ENCODE data around the gene NOTCH3.
A peak's percentile ranks its signal among the peaks of the same experiment; 100 is the strongest.

NOTCH3 gene

DNA sequence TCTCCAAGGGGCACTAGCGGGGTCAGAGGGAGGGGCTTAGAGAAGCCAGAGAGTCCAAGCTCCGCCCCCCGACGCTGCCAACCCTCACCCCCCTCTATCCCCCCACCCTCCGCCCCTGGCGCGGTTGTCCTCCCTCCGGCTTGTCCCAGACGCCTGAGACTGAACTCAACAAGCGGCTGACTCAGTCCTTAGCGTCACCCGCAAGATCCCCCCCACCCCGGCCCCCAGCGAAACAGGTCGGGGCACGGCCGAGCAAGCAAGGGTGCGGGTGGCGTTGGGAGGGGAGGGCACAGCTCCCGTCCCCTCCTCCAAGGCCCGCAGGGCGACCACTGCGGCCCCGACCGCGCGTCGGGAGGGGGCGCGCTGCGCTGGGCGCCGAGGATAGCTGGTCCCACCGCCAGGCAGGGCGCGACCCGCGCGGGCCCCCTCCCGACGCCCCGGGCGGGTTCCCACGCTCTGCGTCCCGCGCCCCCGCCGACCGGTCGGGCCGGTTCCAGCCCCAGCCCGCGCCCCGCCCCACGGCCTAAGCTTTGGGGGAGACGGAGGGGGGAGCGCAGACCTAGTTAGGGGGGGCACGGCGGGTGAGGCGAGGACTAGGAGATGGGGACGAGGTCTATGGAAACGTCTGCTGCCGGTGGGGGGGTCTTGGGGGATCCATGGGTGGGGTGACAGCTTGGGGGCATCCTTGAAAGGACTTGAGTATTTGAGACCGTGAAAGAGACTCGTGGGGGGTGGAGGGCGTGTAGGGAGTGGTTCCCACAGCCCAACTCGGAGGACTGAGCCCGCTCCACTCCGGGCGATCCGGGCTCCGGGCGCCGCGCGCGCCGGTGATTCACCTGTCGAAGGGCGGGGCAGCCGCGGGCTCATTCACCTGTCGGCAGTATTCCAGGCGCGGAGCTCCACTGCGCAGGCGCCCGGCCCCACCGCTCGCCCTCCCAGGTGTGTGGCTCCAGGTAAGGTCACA, 5.1 kb downstream of the NOTCH3 start:
- no peak for DNase-seq

- no peak for DNase-seq
These were observed 5.9 kb downstream of the NOTCH3 start for GRCh38 chr19:15194938-15195337.

DNA sequence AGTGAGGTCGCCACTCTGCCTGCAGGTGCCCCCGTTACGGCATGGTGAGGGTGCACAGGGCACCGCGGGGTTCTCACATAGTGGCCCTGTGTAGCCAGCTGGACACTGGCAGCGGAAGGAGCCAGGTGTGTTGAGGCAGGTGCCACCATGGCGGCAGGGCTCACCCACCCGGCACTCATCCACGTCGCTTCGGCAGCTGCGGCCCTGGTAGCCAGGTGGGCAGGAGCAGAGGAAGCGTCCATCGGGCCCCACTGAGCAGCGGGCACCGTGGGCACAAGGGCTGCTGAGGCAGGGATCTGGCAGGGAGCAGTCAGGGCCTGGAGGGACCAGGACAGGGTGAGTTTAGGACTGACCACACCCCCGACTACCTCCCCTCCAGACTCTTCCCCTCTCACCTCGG, 8.8 kb downstream of the NOTCH3 start:
- DNase-seq = no peak

DNA sequence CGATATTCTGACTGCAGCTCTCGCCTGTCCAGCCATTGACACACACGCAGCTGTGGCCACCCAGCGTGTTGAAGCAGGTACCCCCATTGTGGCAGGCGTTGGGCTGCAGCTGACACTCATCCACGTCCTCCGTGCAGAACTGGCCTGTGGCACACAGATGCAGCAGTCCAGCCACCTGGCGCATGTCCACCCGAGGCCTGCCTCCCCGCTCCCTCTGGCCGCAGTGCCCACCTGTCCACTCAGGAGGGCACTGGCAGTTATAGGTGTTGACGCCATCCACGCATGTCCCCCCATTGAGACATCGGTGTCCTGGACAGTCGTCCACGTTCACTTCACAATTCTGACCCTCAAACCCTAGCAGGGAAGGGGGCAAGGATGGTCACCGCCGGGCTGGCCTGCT, 9.3 kb downstream of the NOTCH3 start:
- DNase-seq = no peak

- no peak for DNase-seq
These were observed 11.9 kb downstream of the NOTCH3 start for GRCh38 chr19:15188851-15189250.

DNA sequence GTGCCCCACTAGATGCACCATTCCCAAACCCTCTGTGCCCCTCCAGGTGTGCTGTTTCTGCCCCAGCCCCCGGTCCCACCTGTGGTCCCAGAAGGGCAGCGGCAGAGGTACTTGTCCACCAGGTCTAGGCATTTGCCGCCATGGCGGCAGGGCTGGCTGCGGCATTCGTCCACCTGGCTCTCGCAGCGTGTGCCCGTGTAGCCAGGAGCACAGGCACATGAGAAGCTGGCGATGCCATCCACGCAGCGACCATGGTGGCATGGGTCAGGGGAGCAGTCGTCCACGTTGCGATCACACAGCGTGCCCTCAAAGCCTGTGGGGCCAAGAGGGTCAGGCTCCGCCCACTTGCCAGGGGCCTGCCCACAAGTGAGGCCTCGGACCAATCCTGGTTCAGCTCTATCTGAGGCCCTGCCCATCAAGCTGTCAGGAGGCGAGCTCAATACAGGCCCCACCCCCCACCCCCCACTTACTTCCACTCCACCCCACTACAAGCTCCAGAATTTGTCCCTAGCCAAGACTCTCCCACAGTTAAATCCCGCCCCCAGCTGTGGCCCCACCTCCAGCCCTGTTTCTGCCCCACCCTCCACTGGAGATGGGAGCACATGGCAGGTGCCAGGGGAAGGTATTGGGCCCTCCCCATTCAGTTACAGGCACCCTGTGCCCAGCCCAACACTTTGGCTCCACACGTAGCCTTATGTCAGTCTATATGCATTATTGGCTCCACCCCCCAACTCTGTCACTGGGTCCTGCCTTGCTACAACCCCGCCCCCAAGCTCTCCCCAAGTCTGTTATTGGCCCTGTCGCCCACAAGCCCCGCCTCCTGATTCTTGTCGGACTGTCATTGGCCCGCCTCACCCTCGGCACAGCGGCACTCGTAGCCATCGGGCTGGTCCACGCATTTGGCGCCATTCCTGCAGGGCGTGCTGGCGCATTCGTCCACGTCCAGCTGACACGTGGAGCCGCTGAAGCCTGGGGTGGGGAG, 13.5 kb downstream of the NOTCH3 start:
- DNase-seq = no peak

GRCh38 chr19:15185188-15185587, 15.6 kb downstream of the NOTCH3 start:
- DNase-seq = no peak

GRCh38 chr19:15184776-15185175, 16.0 kb downstream of the NOTCH3 start:
- DNase-seq = no peak

DNA sequence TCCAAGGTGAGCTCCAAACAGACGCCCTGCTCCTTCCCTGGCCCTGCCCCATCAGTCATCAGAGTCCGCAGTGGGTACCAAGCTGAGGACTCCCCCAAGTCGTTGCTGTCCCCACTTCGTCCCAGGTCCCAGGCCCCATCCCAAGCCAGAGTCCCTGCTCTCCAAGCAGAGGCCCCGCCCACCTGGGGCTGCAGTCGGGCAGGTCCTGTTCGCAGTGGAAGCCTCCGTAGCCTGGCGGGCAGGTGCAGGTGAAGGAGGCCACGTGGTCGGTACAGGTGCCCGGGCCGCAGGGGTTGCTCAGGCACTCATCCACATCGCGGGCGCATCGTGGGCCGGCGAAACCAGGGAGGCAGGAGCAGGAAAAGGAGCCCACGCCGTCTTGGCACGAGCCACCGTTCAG, 19.4 kb downstream of the NOTCH3 start:
- no peak for DNase-seq

GRCh38 chr19:15180451-15181390, 20.1 kb downstream of the NOTCH3 start:
- DNase-seq = no peak

DNA sequence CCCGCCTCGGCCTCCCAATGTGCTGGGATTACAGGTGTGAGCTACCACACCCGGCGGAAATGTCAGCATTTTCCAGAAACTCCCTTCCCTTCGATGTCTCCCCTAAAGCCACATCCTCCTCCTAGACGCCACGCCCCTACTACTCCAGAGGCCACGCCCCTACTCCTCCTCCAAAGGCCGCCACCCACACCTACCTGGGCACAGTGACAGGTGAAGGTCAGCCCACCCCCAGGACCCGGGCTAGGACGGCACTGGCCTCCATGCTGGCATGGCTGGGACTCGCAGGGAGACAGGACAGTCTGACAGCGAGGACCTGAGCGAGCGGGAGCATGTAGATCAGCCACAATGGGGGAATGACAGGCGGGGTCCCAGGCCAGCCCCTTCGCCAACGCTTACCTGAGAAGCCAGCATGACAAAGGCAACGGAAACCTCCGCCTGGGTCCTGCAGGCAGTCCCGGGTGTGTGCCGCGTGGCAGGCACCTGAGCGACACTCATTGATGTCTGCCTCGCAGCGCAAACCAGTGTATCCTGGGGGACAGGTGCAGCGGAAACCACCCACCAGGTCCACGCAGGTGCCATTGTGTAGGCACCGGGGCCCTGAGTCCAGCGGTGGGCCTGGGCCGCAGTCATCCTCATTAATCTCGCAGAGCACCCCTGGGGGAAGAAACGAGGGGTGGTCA, 22.0 kb downstream of the NOTCH3 start:
- DNase-seq = no peak

DNA sequence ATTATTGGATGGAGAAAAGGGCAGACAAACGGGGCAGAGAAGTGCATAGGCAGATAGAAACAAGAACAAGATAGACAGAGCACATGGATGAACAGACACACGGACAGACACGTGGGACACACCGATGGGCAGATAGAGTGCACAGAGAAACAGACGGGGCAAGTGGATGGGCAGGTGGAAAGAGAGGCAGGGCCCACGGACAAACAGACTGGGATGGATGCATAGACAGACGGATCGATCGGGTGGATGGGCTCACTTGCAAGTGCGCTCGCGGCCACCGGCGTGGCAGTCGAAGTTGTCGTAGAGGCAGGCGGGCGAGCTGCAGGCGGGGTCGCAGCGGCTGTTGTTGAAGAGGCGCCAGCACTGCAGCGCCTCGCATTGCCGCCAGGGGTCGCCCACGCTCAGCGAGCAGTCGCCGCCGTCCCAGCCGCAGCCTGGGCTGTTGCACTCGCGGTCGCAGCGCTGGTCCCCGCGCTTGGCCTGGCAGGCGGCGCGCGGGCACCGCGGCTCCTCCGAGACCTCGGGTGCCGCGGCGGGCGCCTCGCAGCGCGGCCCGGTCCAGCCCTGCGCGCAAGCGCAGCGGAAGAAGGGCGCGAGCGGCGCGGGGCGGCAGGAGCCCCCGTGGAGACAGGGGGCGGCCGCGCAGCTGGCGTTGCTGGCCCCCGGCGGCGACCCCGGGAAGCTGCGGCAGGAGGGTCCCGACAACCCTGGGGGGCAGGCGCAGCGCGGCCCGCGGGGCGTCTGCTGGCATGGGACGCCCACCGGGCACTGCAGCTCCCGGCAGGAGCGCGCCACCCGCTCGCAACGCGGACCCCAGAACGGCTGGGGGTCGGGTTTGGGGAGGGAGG, 23.3 kb downstream of the NOTCH3 start:
- peak; percentile 78 for DNase-seq

DNA sequence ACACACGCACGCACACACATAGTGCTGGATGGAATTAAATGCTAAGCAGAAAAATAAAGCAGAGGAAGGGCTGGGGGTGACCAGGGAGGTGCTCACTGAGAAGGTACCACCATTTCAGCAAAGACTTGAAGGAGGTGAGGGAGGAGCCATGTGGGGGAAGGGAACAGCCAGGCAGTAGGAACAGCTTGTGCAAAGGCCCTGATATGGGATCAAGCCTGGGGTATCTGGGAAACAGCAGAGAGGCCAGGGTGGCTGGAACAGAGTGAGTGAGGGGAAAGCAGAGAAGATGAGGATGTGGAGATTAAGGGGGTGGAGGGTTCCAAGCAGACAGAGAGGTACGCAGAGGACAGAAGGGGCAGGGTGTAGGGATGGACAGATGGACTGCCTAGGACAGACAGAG, 25.2 kb downstream of the NOTCH3 start:
- DNase-seq = no peak

DNA sequence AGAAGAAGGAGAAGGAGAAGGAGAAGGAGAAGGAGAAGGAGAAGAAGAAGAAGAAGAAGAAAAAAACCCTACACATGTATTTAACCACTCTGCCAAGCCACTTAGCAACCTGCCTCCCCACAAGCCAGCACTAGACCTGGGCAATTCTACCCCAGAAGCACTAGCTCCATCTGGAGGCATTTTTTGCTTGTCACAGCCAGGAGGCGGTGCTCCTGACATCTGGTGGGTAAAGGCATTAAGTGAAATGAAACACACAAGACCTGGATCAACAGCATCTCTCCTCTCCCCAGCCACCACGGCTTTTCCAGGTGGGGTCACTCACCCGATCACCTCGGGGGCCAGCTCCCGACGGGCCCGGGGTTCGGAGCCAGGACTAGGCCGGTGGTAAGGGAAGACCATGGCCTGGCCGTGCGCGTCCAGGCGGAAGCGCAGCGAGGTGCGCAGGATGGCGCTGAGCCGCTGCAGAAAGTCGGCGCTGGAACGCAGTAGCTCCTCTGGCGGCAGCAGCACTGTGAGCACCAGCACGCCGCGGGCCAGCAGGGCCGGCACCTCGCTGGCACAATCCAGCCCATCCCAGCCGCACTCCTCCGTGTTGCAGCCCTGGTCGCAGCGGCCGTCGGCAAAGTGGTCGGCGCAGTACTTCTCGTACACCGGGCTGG, 26.9 kb downstream of the NOTCH3 start:
- no peak for DNase-seq

- DNase-seq = no peak
These were observed 30.4 kb downstream of the NOTCH3 start for GRCh38 chr19:15170345-15170744.

GRCh38 chr19:15169541-15170285, 31.1 kb downstream of the NOTCH3 start:
- no peak for DNase-seq

DNA sequence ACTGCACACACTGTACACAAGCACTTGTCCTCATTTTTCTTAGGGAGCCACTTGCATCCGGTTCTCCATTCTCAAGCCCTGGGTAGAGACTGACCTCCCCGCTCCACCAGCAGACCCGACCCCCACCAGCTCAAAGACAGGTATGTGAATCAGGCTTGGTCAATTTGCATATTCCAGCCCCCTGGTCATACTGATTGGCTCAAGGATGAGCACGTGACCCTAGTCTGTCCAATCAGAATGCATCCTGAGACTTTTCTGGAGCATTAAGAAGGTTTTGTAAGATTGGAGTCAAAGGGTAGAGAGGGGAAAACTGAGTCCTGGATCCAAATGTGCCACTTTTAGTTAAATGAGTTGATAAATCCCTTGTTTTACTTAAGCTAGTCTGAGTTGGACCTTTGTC, 34.1 kb downstream of the NOTCH3 start:
- no peak for DNase-seq

- DNase-seq = no peak
These were observed 39.5 kb downstream of the NOTCH3 start for GRCh38 chr19:15161028-15161984.

Measured in effector CD4-positive, alpha-beta T cell (primary cell).